ENCODE results near the gene MAD2L1BP. TPM values are rescaled to one million over a fixed set of nuclear protein-coding genes. Genes with fewer than 3 reads are reported as not detected.
A peak's percentile ranks its signal among the peaks of the same experiment; 100 is the strongest.

The MAD2L1BP gene
- total RNA-seq, 1 experiment from 2014 or later = 30.1 TPM

DNA sequence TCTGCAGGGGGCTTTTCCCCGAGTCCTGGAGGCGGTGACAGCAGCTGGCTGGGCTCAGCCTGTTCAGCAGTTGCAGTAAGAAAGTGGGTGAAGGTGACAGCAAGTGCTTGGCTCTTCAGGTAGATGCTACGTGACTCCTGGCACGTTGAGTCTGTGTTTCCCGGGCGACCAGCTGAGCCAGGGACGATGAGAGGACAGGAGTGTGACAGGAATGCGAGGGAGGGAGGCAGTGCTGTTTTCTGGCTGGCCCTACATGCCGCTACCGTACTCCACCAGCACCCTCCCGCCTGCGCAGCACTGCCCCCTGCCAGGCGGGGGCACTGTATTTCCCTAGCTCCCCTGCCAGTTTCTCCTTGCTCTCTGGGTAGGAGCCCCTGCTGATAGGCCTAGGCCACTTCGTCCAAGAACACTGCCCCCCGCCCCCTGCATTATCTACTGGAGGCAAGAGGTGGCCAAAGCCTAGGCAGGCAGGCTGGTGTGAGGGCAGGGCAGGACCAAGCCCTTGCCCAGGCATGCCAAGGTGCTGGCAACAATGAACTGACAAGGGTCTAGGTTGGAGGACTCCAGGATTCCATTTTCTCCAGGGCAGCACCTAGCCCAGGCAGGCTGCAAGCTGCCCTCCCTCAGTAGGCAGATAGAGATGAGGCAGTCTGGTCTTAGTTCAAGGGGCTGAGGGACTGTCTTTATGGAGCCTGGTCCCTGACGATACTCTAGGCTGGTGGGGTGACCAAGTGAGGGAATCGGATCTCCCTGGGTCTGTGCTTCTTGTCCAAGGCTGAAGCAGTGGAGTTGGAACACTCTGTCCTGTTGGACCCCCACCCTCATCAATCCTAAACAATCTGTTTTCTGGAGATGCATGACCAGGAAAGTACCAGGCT is 32.8 kb downstream of the MAD2L1BP start (continued):
- no peak for TF ChIP-seq ZNF232 (CRISPR knock-in tag; IDR thresholded peaks at IDR 0.05)
- no peak for TF ChIP-seq TP53 (CRISPR knock-in tag; IDR thresholded peaks at IDR 0.05)
- TF ChIP-seq, protein P1, sequence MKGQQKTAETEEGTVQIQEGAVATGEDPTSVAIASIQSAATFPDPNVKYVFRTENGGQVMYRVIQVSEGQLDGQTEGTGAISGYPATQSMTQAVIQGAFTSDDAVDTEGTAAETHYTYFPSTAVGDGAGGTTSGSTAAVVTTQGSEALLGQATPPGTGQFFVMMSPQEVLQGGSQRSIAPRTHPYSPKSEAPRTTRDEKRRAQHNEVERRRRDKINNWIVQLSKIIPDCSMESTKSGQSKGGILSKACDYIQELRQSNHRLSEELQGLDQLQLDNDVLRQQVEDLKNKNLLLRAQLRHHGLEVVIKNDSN (CRISPR knock-in tag; IDR thresholded peaks at IDR 0.05) = no peak
- TF ChIP-seq, protein P2, sequence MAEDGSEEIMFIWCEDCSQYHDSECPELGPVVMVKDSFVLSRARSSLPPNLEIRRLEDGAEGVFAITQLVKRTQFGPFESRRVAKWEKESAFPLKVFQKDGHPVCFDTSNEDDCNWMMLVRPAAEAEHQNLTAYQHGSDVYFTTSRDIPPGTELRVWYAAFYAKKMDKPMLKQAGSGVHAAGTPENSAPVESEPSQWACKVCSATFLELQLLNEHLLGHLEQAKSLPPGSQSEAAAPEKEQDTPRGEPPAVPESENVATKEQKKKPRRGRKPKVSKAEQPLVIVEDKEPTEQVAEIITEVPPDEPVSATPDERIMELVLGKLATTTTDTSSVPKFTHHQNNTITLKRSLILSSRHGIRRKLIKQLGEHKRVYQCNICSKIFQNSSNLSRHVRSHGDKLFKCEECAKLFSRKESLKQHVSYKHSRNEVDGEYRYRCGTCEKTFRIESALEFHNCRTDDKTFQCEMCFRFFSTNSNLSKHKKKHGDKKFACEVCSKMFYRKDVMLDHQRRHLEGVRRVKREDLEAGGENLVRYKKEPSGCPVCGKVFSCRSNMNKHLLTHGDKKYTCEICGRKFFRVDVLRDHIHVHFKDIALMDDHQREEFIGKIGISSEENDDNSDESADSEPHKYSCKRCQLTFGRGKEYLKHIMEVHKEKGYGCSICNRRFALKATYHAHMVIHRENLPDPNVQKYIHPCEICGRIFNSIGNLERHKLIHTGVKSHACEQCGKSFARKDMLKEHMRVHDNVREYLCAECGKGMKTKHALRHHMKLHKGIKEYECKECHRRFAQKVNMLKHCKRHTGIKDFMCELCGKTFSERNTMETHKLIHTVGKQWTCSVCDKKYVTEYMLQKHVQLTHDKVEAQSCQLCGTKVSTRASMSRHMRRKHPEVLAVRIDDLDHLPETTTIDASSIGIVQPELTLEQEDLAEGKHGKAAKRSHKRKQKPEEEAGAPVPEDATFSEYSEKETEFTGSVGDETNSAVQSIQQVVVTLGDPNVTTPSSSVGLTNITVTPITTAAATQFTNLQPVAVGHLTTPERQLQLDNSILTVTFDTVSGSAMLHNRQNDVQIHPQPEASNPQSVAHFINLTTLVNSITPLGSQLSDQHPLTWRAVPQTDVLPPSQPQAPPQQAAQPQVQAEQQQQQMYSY (CRISPR knock-in tag; IDR thresholded peaks at IDR 0.05) = no peak
- TF ChIP-seq, protein P3, sequence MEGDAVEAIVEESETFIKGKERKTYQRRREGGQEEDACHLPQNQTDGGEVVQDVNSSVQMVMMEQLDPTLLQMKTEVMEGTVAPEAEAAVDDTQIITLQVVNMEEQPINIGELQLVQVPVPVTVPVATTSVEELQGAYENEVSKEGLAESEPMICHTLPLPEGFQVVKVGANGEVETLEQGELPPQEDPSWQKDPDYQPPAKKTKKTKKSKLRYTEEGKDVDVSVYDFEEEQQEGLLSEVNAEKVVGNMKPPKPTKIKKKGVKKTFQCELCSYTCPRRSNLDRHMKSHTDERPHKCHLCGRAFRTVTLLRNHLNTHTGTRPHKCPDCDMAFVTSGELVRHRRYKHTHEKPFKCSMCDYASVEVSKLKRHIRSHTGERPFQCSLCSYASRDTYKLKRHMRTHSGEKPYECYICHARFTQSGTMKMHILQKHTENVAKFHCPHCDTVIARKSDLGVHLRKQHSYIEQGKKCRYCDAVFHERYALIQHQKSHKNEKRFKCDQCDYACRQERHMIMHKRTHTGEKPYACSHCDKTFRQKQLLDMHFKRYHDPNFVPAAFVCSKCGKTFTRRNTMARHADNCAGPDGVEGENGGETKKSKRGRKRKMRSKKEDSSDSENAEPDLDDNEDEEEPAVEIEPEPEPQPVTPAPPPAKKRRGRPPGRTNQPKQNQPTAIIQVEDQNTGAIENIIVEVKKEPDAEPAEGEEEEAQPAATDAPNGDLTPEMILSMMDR (IDR thresholded peaks at IDR 0.05) = peak; percentile 34; the same call in 1 of the 2 replicates
- TF ChIP-seq FOXJ3 (CRISPR knock-in tag; IDR thresholded peaks at IDR 0.05; ENCODE audit: borderline replicate concordance) = no peak
- TF ChIP-seq, protein P4, sequence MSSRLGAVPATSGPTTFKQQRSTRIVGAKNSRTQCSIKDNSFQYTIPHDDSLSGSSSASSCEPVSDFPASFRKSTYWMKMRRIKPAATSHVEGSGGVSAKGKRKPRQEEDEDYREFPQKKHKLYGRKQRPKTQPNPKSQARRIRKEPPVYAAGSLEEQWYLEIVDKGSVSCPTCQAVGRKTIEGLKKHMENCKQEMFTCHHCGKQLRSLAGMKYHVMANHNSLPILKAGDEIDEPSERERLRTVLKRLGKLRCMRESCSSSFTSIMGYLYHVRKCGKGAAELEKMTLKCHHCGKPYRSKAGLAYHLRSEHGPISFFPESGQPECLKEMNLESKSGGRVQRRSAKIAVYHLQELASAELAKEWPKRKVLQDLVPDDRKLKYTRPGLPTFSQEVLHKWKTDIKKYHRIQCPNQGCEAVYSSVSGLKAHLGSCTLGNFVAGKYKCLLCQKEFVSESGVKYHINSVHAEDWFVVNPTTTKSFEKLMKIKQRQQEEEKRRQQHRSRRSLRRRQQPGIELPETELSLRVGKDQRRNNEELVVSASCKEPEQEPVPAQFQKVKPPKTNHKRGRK (CRISPR knock-in tag; IDR thresholded peaks at IDR 0.05; ENCODE audit: borderline replicate concordance) = no peak
- no peak for TF ChIP-seq ATF1 (CRISPR knock-in tag; IDR thresholded peaks at IDR 0.05)
- TF ChIP-seq, protein P5, sequence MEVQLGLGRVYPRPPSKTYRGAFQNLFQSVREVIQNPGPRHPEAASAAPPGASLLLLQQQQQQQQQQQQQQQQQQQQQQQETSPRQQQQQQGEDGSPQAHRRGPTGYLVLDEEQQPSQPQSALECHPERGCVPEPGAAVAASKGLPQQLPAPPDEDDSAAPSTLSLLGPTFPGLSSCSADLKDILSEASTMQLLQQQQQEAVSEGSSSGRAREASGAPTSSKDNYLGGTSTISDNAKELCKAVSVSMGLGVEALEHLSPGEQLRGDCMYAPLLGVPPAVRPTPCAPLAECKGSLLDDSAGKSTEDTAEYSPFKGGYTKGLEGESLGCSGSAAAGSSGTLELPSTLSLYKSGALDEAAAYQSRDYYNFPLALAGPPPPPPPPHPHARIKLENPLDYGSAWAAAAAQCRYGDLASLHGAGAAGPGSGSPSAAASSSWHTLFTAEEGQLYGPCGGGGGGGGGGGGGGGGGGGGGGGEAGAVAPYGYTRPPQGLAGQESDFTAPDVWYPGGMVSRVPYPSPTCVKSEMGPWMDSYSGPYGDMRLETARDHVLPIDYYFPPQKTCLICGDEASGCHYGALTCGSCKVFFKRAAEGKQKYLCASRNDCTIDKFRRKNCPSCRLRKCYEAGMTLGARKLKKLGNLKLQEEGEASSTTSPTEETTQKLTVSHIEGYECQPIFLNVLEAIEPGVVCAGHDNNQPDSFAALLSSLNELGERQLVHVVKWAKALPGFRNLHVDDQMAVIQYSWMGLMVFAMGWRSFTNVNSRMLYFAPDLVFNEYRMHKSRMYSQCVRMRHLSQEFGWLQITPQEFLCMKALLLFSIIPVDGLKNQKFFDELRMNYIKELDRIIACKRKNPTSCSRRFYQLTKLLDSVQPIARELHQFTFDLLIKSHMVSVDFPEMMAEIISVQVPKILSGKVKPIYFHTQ (CRISPR knock-in tag; IDR thresholded peaks at IDR 0.05) = no peak
- peak; percentile 43 for TF ChIP-seq ZNF416 (CRISPR knock-in tag; IDR thresholded peaks at IDR 0.05)
- TF ChIP-seq, protein P6, sequence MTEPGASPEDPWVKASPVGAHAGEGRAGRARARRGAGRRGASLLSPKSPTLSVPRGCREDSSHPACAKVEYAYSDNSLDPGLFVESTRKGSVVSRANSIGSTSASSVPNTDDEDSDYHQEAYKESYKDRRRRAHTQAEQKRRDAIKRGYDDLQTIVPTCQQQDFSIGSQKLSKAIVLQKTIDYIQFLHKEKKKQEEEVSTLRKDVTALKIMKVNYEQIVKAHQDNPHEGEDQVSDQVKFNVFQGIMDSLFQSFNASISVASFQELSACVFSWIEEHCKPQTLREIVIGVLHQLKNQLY (CRISPR knock-in tag; IDR thresholded peaks at IDR 0.05) = 0 out of 2 replicates have a peak, but pooled peaks have one; percentile 19
- TF ChIP-seq ZNF671 (CRISPR knock-in tag; IDR thresholded peaks at IDR 0.05) = peak; percentile 70
- no peak for TF ChIP-seq CREM (CRISPR knock-in tag; IDR thresholded peaks at IDR 0.05)
- no peak for TF ChIP-seq ESRRA (CRISPR knock-in tag; IDR thresholded peaks at IDR 0.05; ENCODE audit: borderline replicate concordance)
- TF ChIP-seq GABPB1 (CRISPR knock-in tag; IDR thresholded peaks at IDR 0.05) = no peak
- TF ChIP-seq, protein P7, sequence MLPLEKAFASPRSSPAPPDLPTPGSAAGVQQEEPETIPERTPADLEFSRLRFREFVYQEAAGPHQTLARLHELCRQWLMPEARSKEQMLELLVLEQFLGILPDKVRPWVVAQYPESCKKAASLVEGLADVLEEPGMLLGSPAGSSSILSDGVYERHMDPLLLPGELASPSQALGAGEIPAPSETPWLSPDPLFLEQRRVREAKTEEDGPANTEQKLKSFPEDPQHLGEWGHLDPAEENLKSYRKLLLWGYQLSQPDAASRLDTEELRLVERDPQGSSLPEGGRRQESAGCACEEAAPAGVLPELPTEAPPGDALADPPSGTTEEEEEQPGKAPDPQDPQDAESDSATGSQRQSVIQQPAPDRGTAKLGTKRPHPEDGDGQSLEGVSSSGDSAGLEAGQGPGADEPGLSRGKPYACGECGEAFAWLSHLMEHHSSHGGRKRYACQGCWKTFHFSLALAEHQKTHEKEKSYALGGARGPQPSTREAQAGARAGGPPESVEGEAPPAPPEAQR (CRISPR knock-in tag; IDR thresholded peaks at IDR 0.05) = no peak
- TF ChIP-seq, protein P8, sequence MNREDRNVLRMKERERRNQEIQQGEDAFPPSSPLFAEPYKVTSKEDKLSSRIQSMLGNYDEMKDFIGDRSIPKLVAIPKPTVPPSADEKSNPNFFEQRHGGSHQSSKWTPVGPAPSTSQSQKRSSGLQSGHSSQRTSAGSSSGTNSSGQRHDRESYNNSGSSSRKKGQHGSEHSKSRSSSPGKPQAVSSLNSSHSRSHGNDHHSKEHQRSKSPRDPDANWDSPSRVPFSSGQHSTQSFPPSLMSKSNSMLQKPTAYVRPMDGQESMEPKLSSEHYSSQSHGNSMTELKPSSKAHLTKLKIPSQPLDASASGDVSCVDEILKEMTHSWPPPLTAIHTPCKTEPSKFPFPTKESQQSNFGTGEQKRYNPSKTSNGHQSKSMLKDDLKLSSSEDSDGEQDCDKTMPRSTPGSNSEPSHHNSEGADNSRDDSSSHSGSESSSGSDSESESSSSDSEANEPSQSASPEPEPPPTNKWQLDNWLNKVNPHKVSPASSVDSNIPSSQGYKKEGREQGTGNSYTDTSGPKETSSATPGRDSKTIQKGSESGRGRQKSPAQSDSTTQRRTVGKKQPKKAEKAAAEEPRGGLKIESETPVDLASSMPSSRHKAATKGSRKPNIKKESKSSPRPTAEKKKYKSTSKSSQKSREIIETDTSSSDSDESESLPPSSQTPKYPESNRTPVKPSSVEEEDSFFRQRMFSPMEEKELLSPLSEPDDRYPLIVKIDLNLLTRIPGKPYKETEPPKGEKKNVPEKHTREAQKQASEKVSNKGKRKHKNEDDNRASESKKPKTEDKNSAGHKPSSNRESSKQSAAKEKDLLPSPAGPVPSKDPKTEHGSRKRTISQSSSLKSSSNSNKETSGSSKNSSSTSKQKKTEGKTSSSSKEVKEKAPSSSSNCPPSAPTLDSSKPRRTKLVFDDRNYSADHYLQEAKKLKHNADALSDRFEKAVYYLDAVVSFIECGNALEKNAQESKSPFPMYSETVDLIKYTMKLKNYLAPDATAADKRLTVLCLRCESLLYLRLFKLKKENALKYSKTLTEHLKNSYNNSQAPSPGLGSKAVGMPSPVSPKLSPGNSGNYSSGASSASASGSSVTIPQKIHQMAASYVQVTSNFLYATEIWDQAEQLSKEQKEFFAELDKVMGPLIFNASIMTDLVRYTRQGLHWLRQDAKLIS (CRISPR knock-in tag; IDR thresholded peaks at IDR 0.05; ENCODE audit: borderline replicate concordance) = no peak
- no peak for TF ChIP-seq JAZF1 (CRISPR knock-in tag; IDR thresholded peaks at IDR 0.05)
- no peak for TF ChIP-seq SMAD3 (CRISPR knock-in tag; IDR thresholded peaks at IDR 0.05; ENCODE audit: borderline replicate concordance)
- no peak for TF ChIP-seq ZNF121 (CRISPR knock-in tag; IDR thresholded peaks at IDR 0.05)
- TF ChIP-seq NFYB (CRISPR knock-in tag; conservative IDR thresholded peaks at IDR 0.05; ENCODE audit: low read depth) = no peak
- TF ChIP-seq TEAD1 (CRISPR knock-in tag; IDR thresholded peaks at IDR 0.05) = peak; percentile 61; the same call in 1 of the 2 replicates

All from WTC11 (cell line).